AG10803 (cell line): Measurements from ENCODE around the gene EBF4.

ENCODE experiments used
- DNase-seq: peaks from one replicate; pipeline ENCODE4 v3.0.0; 2010; ENCODE audit warnings: low read depth
- H3K4me3 ChIP-seq: 2 replicates; pipeline ENCODE4 v1.5.1; 2011; ENCODE audit warnings: mild to moderate bottlenecking, low read length, control low read depth
- CTCF ChIP-seq: conservative IDR thresholded peaks from 2 replicates; pipeline ENCODE4 v1.5.1; 2011; ENCODE audit warnings: mild to moderate bottlenecking, low read length, control low read depth, inconsistent platforms

The EBF4 gene

GRCh38 chr20:2698186-2698817 lies 5.7 kb downstream of the EBF4 start:
- TF ChIP-seq CTCF = no peak
- no peak for DNase-seq

GRCh38 chr20:2698912-2699311 lies 6.3 kb downstream of the EBF4 start:
- TF ChIP-seq CTCF = no peak
- H3K4me3 ChIP-seq = no peak overlapping the region
- no peak for DNase-seq

More at GRCh38 chr20:2698186-2698817, 5.7 kb downstream of the EBF4 start:
- H3K4me3 ChIP-seq = no peak overlapping the region

GRCh38 chr20:2699775-2700413 lies 7.3 kb downstream of the EBF4 start:
- TF ChIP-seq CTCF = no peak
- no peak for DNase-seq
- no peak overlapping the region for H3K4me3 ChIP-seq

- no peak for TF ChIP-seq CTCF
- no peak overlapping the region for H3K4me3 ChIP-seq
Observed at GRCh38 chr20:2700913-2701620, 8.5 kb downstream of the EBF4 start.

GRCh38 chr20:2701671-2702081 lies 9.1 kb downstream of the EBF4 start:
- H3K4me3 ChIP-seq = no peak overlapping the region
- no peak for DNase-seq
- no peak for TF ChIP-seq CTCF

More at GRCh38 chr20:2700913-2701620, 8.5 kb downstream of the EBF4 start:
- no peak for DNase-seq

- DNase-seq = no peak
- H3K4me3 ChIP-seq = no peak overlapping the region
- TF ChIP-seq CTCF = no peak
Observed at GRCh38 chr20:2703716-2704475, 11.3 kb downstream of the EBF4 start.
